ENCODE measurements around the gene ALX4.

ALX4 gene

GRCh38 chr11:44241851-44242250 lies 68.1 kb downstream of the ALX4 start:
- DNase-seq, result no peak

- no peak for DNase-seq
These were observed 72.8 kb downstream of the ALX4 start for GRCh38 chr11:44237156-44237555.

- DNase-seq, result no peak
These were observed 73.6 kb downstream of the ALX4 start for GRCh38 chr11:44236296-44236695.

- no peak for DNase-seq
These were observed 74.2 kb downstream of the ALX4 start for GRCh38 chr11:44235765-44236201.

GRCh38 chr11:44229624-44230023 lies 80.3 kb downstream of the ALX4 start:
- no peak for DNase-seq

GRCh38 chr11:44229098-44229497 lies 80.8 kb downstream of the ALX4 start:
- DNase-seq, result no peak

- DNase-seq, result no peak
These were observed 81.6 kb downstream of the ALX4 start for GRCh38 chr11:44228379-44228778.

- DNase-seq, result no peak
These were observed 83.0 kb downstream of the ALX4 start for GRCh38 chr11:44226945-44227344.

- DNase-seq, result no peak
These were observed 83.4 kb downstream of the ALX4 start for GRCh38 chr11:44226490-44226889.

GRCh38 chr11:44224867-44225501 lies 85.0 kb downstream of the ALX4 start:
- DNase-seq, result no peak

- DNase-seq, result no peak
These were observed 86.7 kb downstream of the ALX4 start for GRCh38 chr11:44223238-44223637.

GRCh38 chr11:44221992-44222391 lies 87.9 kb downstream of the ALX4 start:
- DNase-seq, result peak in 1 of 2 experiments; percentile 1

- DNase-seq, result no peak
These were observed 88.5 kb downstream of the ALX4 start for GRCh38 chr11:44221456-44221855.

GRCh38 chr11:44219830-44220796 lies 89.8 kb downstream of the ALX4 start:
- DNase-seq, result no peak

- DNase-seq, result no peak
These were observed 92.5 kb downstream of the ALX4 start for GRCh38 chr11:44217432-44217831.

GRCh38 chr11:44213148-44213547 lies 96.8 kb downstream of the ALX4 start:
- no peak for DNase-seq

- DNase-seq, result no peak
These were observed 97.8 kb downstream of the ALX4 start for GRCh38 chr11:44212128-44212527.

All from Kasumi-1 (cell line).